ENCODE data around the gene MISP3. TPM values are rescaled to one million over a fixed set of nuclear protein-coding genes. Genes with fewer than 3 reads are reported as not detected.

The MISP3 gene
- total RNA-seq, 2 experiments from 2014 or later, result 0.39 to 0.49 TPM

DNA sequence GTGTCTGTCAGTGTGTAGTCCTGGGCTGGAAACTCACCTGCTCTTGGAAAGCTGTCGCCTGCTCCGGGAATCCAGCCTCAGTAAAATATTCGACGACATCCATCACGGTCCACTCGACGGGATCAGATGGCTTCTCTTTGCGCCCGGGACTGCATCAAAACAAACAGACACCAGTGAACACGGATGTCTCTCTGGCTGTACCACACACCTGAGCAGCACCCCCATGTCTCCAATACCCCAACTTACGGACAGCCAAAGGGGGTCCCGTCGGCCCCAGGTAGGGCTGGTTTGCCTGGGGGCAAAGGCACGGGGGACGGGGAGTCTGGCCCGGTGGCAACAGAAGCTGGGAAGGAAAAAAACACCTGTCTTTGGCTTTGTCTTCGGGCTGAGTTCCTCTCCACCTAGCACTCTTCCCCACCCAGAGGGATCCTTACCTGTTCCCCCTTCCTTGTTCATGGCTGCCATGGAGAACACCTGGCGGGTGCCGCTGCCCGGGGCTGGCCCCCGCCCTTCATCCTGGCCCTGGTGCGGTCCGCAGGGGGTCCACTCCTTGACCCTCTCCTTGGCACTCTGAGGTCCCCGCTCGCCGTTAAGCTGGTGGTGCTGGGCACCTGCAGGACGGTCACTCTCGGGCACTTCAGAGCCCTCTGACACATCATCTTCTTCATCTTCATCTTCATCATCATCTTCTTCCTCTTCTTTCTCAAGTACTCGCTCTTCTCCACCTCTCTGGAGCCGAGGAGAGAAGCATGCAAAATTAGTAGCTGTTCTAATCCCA is 16.2 kb downstream of the MISP3 start:
- Histone ChIP-seq H3K27me3 (ENCODE audit: control insufficient read depth in 1 of 2, insufficient read depth in 2 of 2, low read length in 2 of 2) (no peaks in the 10 kb centered on the region), H3K4me1 (ENCODE audit: insufficient read depth, low read length) (peaks cover 21% of the 10 kb centered on the region), H3K36me3 (ENCODE audit: insufficient read depth, low read length) (peaks cover 12% of the 10 kb centered on the region), H3K9me3 (ENCODE audit: control insufficient read depth in 1 of 2, insufficient read depth in 1 of 2, low read length in 2 of 2) (peaks cover 5 to 7% of the 10 kb centered on the region in 2 experiments), H3K27ac (ENCODE audit: low read depth in 1 of 2, low read length in 2 of 2) (no peak overlapping the region), H3K4me3 (ENCODE audit: low read length) (peak overlapping the region; percentile 33)
- peak overlapping the region; percentile 81 for H3K27ac Mint-ChIP-seq
- ChIA-PET POLR2A (interaction anchor here (0.6 to 1.3 kb wide), 2 partner anchors 61 to 321 kb away, joined by 3 read pairs; no protein-coding TSS in a partner anchor), CTCF (interaction anchor here (1.0 to 3.9 kb wide), 2 partner anchors 15 to 48 kb away, joined by 3 to 14 read pairs; partner anchors contain the start of gene ASF1B)
- TF ChIP-seq, protein P1, sequence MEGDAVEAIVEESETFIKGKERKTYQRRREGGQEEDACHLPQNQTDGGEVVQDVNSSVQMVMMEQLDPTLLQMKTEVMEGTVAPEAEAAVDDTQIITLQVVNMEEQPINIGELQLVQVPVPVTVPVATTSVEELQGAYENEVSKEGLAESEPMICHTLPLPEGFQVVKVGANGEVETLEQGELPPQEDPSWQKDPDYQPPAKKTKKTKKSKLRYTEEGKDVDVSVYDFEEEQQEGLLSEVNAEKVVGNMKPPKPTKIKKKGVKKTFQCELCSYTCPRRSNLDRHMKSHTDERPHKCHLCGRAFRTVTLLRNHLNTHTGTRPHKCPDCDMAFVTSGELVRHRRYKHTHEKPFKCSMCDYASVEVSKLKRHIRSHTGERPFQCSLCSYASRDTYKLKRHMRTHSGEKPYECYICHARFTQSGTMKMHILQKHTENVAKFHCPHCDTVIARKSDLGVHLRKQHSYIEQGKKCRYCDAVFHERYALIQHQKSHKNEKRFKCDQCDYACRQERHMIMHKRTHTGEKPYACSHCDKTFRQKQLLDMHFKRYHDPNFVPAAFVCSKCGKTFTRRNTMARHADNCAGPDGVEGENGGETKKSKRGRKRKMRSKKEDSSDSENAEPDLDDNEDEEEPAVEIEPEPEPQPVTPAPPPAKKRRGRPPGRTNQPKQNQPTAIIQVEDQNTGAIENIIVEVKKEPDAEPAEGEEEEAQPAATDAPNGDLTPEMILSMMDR (IDR thresholded peaks at IDR 0.05), result no peak
- intact Hi-C loops (cut with DNase I, micrococcal nuclease), result loop anchor here in 1 of 2 experiments (10.0 kb wide), 1 partner anchor 606 kb away; the partner anchor contains the start of gene ZNF333
- H3K4me3 Mint-ChIP-seq, result peak overlapping the region; percentile 92
- no peak for ATAC-seq (ENCODE audit: poor library complexity)
- no peaks in the 10 kb centered on the region for H3K27me3 Mint-ChIP-seq
- DNase-seq, result peak in 1 of 14 experiments; percentile 39
- peaks cover 22% of the 10 kb centered on the region for H3K4me1 Mint-ChIP-seq (ENCODE audit: low read depth)
- peaks cover 27% of the 10 kb centered on the region for H3K36me3 Mint-ChIP-seq (ENCODE audit: low read depth)
- H3K9me3 Mint-ChIP-seq, result no peaks in the 10 kb centered on the region

DNA sequence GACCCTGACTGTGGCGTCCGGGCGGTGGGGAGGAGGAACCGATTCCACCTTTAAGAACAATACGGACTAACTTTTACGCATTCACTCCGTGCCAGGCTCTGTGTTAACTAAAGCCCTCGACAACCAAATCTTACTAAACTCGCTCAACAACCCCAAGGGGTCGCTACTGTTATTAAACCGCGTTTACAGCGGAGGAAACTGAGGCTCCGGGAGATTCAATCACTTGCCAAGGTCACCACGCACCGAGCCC is 16.8 kb downstream of the MISP3 start:
- Mint-ChIP-seq H3K9me3 (no peaks in the 10 kb centered on the region), H3K27ac (peak overlapping the region; percentile 81), H3K36me3 (ENCODE audit: low read depth) (peaks cover 27% of the 10 kb centered on the region), H3K4me1 (ENCODE audit: low read depth) (peaks cover 22% of the 10 kb centered on the region), H3K4me3 (peak overlapping the region; percentile 92), H3K27me3 (no peaks in the 10 kb centered on the region)
- ATAC-seq (ENCODE audit: poor library complexity), result no peak
- Histone ChIP-seq H3K4me3 (ENCODE audit: low read length) (peak overlapping the region; percentile 33), H3K27me3 (ENCODE audit: control insufficient read depth in 1 of 2, insufficient read depth in 2 of 2, low read length in 2 of 2) (no peaks in the 10 kb centered on the region), H3K27ac (ENCODE audit: low read depth in 1 of 2, low read length in 2 of 2) (no peak overlapping the region), H3K36me3 (ENCODE audit: insufficient read depth, low read length) (peaks cover 12% of the 10 kb centered on the region), H3K9me3 (ENCODE audit: control insufficient read depth in 1 of 2, insufficient read depth in 1 of 2, low read length in 2 of 2) (peaks cover 5 to 7% of the 10 kb centered on the region in 2 experiments), H3K4me1 (ENCODE audit: insufficient read depth, low read length) (peaks cover 21% of the 10 kb centered on the region)
- peak in 3 of 14 experiments; percentile 42 to 62 (median 52) for DNase-seq
- POLR2A ChIA-PET, result interaction anchor here (0.6 to 1.3 kb wide), 2 partner anchors 60 to 321 kb away, joined by 3 read pairs; no protein-coding TSS in a partner anchor
- TF ChIP-seq, protein P1 (IDR thresholded peaks at IDR 0.05), result peak; percentile 40
- CTCF ChIA-PET, result interaction anchor here (1.0 to 3.9 kb wide), 2 partner anchors 16 to 47 kb away, joined by 3 to 14 read pairs; partner anchors contain the start of gene ASF1B
- intact Hi-C loops (cut with DNase I, micrococcal nuclease), result loop anchor here in 1 of 2 experiments (10.0 kb wide), 1 partner anchor 605 kb away; the partner anchor contains the start of gene ZNF333

DNA sequence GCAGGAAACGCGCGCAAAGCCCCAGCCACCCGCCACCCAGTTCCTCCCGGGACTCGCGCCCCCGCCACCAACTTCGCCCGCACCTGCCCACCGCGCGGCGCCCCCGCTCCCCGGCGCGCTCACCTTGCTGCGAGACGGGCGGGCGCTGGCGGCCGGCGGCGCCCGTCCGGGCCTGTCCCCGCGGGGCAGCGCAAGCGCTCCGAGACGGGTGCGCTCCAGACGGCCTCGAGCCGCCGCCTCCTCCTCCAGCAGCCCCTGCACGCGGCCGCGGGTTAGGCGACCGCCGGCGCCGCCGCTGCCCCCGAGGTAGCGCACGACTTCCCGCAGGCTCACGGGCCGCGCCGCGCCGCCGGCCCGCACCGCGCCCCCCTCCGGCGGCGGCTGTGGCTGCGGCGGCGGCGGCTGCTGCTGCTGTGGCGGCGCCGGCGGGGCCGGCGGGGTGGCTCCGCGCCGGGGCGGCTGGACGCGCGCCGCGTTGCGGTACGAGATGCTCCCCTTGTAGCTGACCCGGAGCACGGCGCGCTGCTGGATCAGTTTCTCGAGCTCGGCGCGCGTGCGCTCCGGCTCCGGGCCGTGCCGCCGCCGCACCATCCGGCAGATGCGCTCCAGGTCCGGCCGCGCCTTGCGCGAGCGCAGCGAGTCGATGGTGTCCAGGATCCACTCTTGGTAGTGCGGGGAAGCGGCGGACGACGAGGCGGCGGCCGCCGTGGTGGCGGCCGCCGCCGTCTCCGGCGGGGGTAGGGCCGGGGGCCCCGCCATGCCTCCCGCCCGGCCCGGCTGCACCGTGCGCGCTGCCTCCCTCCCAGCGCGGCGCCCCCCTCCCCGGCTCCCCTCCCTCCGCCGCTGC is 17.3 kb downstream of the MISP3 start:
- no peak overlapping the region for H3K27ac ChIP-seq (ENCODE audit: low read depth in 1 of 2, low read length in 2 of 2)
- Mint-ChIP-seq H3K27me3 (no peaks in the 10 kb centered on the region), H3K9me3 (peaks cover 4% of the 10 kb centered on the region), H3K36me3 (ENCODE audit: low read depth) (peaks cover 32% of the 10 kb centered on the region), H3K4me3 (peak overlapping the region; percentile 92), H3K4me1 (ENCODE audit: low read depth) (peaks cover 26% of the 10 kb centered on the region), H3K27ac (peak overlapping the region; percentile 81)
- peak; percentile 16 for ATAC-seq (ENCODE audit: poor library complexity)
- peak in 10 of 14 experiments; percentile 40 to 81 (median 50) for DNase-seq
- intact Hi-C loops (cut with DNase I, micrococcal nuclease), result loop anchor here in 1 of 2 experiments (10.0 kb wide), 1 partner anchor 605 kb away; the partner anchor contains the start of gene ZNF333
- no peaks in the 10 kb centered on the region for H3K27me3 ChIP-seq (ENCODE audit: control insufficient read depth in 1 of 2, insufficient read depth in 2 of 2, low read length in 2 of 2)
- H3K4me1 ChIP-seq (ENCODE audit: insufficient read depth, low read length), result peaks cover 21% of the 10 kb centered on the region
- peaks cover 5 to 7% of the 10 kb centered on the region in 2 experiments for H3K9me3 ChIP-seq (ENCODE audit: control insufficient read depth in 1 of 2, insufficient read depth in 1 of 2, low read length in 2 of 2)
- ChIA-PET POLR2A (interaction anchor here (1.0 to 3.6 kb wide), 3 partner anchors 8 to 320 kb away, joined by 3 to 39 read pairs (median 14); partner anchors contain the start of gene ASF1B), CTCF (interaction anchor here (0.6 to 3.9 kb wide), 3 partner anchors 16 to 343 kb away, joined by 3 to 14 read pairs (median 3); partner anchors contain the start of gene ASF1B)
- peaks cover 12% of the 10 kb centered on the region for H3K36me3 ChIP-seq (ENCODE audit: insufficient read depth, low read length)
- TF ChIP-seq, protein P1 (IDR thresholded peaks at IDR 0.05), result no peak
- peak overlapping the region; percentile 46 for H3K4me3 ChIP-seq (ENCODE audit: low read length)

Data from CD4-positive, alpha-beta T cell (primary cell).